Measurements from ENCODE around the gene HSPG2. TPM values are rescaled to one million over a fixed set of nuclear protein-coding genes. Genes with fewer than 3 reads are reported as not detected.

The HSPG2 gene
- total and polyA plus RNA-seq, 2 of the 8 experiments (the other 6 are each of a cell fraction or from before 2014, with no cell fraction given): 17.8 to 111 TPM

DNA sequence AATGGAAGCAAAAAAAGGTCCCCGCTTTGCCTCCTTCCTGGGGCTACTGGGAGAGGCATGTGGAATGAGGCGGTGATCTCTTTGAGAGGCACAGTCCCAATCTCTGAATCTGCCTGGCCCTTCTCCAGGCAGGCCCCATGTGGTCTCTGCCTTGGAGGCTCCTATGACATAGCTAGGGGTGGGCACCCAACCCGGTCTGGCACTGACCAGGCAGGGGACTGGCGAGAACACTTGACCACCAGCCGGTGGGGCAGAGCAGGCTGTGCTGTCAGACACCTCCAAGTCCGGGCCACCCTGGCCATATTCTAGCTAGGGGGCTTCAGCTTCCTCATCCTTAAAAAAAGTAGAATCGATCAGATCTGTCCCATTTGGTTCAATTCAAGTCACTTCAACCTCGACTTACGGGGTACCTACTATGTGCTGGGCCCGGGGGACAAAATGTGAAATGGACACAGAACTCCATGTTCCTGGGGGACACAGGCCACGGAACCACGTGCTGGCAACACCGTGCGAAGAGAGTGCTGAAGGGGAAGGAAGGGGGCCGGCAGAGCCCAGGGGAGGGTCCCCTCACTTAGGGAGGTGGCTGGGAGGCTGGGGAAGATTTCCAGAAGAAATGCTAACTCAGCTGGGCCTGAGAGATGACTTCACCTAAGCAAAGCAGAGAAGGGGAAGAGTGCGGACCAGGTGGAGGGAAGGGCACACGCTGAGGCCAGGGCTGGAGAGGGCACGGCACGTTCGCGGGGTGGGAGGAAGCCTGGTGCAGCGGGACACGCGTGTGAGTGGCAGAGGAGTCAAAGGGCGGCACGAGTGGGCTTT is 33.3 kb downstream of the HSPG2 start:
- H4K8ac ChIP-seq (ENCODE audit: extremely low read depth, insufficient read depth, low read length): no peak overlapping the region
- no peak overlapping the region for H2BK15ac ChIP-seq (ENCODE audit: low read length)
- H3K79me2 ChIP-seq (ENCODE audit: control insufficient read depth in 1 of 2, insufficient read depth in 2 of 2, low read length in 2 of 2): no peaks in the 10 kb centered on the region; a peak in 1 of 4 replicates
- no peak overlapping the region for H2BK120ac ChIP-seq (replicated peaks; ENCODE audit: low read depth, low read length)
- no peak overlapping the region for H3K4me2 ChIP-seq (ENCODE audit: insufficient read depth in 1 of 2, low read depth in 2 of 2, low read length in 2 of 2)
- no peak overlapping the region for H3K9ac ChIP-seq (replicated peaks in 1 of 4; ENCODE audit: extremely low read depth in 1 of 4, low read depth in 3 of 4, low read length in 3 of 4)
- H2AFZ ChIP-seq (ENCODE audit: low read length): no peak overlapping the region
- H2AK5ac ChIP-seq (ENCODE audit: low read depth, low read length): no peak overlapping the region
- no peak overlapping the region for H3K27ac ChIP-seq (ENCODE audit: low read depth, low read length)
- peaks cover 2% of the 10 kb centered on the region for H3K23me2 ChIP-seq (ENCODE audit: low read depth, low read length)
- DNase-seq (ENCODE audit: low read depth in 1 of 2, low spot score in 2 of 2): no peak
- WGBS, 2 experiments (ENCODE audit: extremely low coverage in 1 of 2, insufficient coverage in 1 of 2, insufficient read length in 1 of 2, insufficient replicate concordance in 2 of 2, low coverage in 1 of 2, low lambda C conversion rate in 2 of 2, missing lambda C conversion rate in 1 of 2): 94% methylated on average over 25 of the region's 26 CpGs; no CpG with 5 or more reads in 1 of the 2 experiments
- H2BK20ac ChIP-seq (ENCODE audit: low read length): no peak overlapping the region
- H3K56ac ChIP-seq (replicated peaks; ENCODE audit: insufficient read length, low read depth, low read length): no peak overlapping the region
- no peaks in the 10 kb centered on the region for H3K9me3 ChIP-seq (ENCODE audit: insufficient read depth in 2 of 2, low read depth in 1 of 2, low read length in 1 of 2)
- no peak overlapping the region for H4K91ac ChIP-seq (replicated peaks; ENCODE audit: insufficient read length, low read length)
- no peak overlapping the region for H3K4me3 ChIP-seq (ENCODE audit: extremely low read depth in 1 of 4, insufficient read depth in 2 of 4, low read depth in 3 of 4, low read length in 4 of 4)
- H3K18ac ChIP-seq (ENCODE audit: extremely low read depth, low read length): no peak overlapping the region
- peaks cover 0 to 7% (median 4%) of the 10 kb centered on the region in 4 experiments; a peak in 3 of 7 replicates for H3K4me1 ChIP-seq (replicated peaks in 1 of 4; ENCODE audit: control insufficient read depth in 3 of 4, insufficient read depth in 4 of 4, low read length in 3 of 4)
- ChIA-PET POLR2A (ENCODE audit: partially characterized antibody) (interaction anchor here (0.7 kb wide), 1 partner anchor 19 kb away, joined by 3 read pairs; no protein-coding TSS in a partner anchor), CTCF (ENCODE audit: partially characterized antibody) (interaction anchor here (0.6 to 1.1 kb wide), 2 partner anchors 60 to 69 kb away, joined by 3 read pairs; no protein-coding TSS in a partner anchor)
- no peaks in the 10 kb centered on the region; a peak in 3 of 8 replicates for H3K36me3 ChIP-seq (ENCODE audit: control insufficient read depth in 2 of 4, insufficient read depth in 4 of 4, low read length in 3 of 4)
- H4K20me1 ChIP-seq (replicated peaks in 1 of 2; ENCODE audit: control insufficient read depth in 1 of 2, insufficient read depth in 2 of 2, low read length in 2 of 2): peaks cover 3 to 6% of the 10 kb centered on the region in 2 experiments
- H2BK5ac ChIP-seq (ENCODE audit: low read depth, low read length): 0 out of 2 replicates have a peak overlapping the region, but pooled peaks have one; percentile 73
- FAIRE-seq: no peak
- H3K23ac ChIP-seq (ENCODE audit: insufficient read length): no peak overlapping the region
- no peak overlapping the region for H3K4ac ChIP-seq (replicated peaks; ENCODE audit: insufficient read length, low read depth, low read length)
- H2BK12ac ChIP-seq (ENCODE audit: low read depth, low read length): no peak overlapping the region
- H3K27me3 ChIP-seq (replicated peaks in 1 of 4; ENCODE audit: control insufficient read depth in 3 of 4, extremely low read depth in 1 of 4, insufficient read depth in 3 of 4, low read length in 3 of 4): no peaks in the 10 kb centered on the region
- H3K79me1 ChIP-seq (ENCODE audit: low read depth, low read length): no peaks in the 10 kb centered on the region; the same call in 1 of the 2 replicates
- no peak overlapping the region for H3K14ac ChIP-seq (ENCODE audit: insufficient read length)
- H4K5ac ChIP-seq (ENCODE audit: insufficient read length, low read depth, low read length): no peak overlapping the region
- TF ChIP-seq NANOG (IDR thresholded peaks at IDR 0.05; ENCODE audit: insufficient read depth, low read depth, low read length, poor library complexity, severe bottlenecking) (no peak), CBX5 (IDR thresholded peaks at IDR 0.05; ENCODE audit: low read depth, low read length) (no peak), MAFK (IDR thresholded peaks at IDR 0.05; ENCODE audit: low read depth, low read length) (no peak), CEBPB (IDR thresholded peaks at IDR 0.05; ENCODE audit: low read depth, low read length) (no peak), JUN (IDR thresholded peaks at IDR 0.05; ENCODE audit: low read depth, low read length) (no peak), CBX8 (IDR thresholded peaks at IDR 0.05; ENCODE audit: borderline replicate concordance, low read depth, low read length) (no peak), KDM1A (IDR thresholded peaks at IDR 0.05; ENCODE audit: borderline replicate concordance, low read length) (no peak), JUND (IDR thresholded peaks at IDR 0.05; ENCODE audit: low read length) (no peak), POLR2A (IDR thresholded peaks at IDR 0.05; ENCODE audit: control extremely low read depth in 1 of 2, low read depth in 2 of 2, low read length in 2 of 2) (no peak)
- TF ChIP-seq, protein P1, sequence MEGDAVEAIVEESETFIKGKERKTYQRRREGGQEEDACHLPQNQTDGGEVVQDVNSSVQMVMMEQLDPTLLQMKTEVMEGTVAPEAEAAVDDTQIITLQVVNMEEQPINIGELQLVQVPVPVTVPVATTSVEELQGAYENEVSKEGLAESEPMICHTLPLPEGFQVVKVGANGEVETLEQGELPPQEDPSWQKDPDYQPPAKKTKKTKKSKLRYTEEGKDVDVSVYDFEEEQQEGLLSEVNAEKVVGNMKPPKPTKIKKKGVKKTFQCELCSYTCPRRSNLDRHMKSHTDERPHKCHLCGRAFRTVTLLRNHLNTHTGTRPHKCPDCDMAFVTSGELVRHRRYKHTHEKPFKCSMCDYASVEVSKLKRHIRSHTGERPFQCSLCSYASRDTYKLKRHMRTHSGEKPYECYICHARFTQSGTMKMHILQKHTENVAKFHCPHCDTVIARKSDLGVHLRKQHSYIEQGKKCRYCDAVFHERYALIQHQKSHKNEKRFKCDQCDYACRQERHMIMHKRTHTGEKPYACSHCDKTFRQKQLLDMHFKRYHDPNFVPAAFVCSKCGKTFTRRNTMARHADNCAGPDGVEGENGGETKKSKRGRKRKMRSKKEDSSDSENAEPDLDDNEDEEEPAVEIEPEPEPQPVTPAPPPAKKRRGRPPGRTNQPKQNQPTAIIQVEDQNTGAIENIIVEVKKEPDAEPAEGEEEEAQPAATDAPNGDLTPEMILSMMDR (IDR thresholded peaks at IDR 0.05; ENCODE audit: control extremely low read depth in 1 of 3, insufficient read depth in 1 of 3, low read depth in 1 of 3, low read length in 3 of 3): no peak
